Vagina (tissue), 2 donors: ENCODE measurements around the gene S100P. TPM values are rescaled to one million over a fixed set of nuclear protein-coding genes. Genes with fewer than 3 reads are reported as not detected.

ENCODE experiments used
- DNase-seq, 2 donors: peaks; one replicate each; pipeline ENCODE4 v3.0.0-alpha.2; 2017; ENCODE audit errors: extremely low spot score in 2 of 2
- H3K27ac ChIP-seq: fragments of 200-600 bp; sonication (generic); one replicate; pipeline ENCODE4 v1.5.1; 2019
- H3K27me3 ChIP-seq: fragments of 200-600 bp; sonication (generic); one replicate; pipeline ENCODE4 v1.5.1; 2019
- H3K36me3 ChIP-seq, 2 donors: fragments of 200-600 bp; sonication (generic); one replicate each; pipeline ENCODE4 v1.5.1; 2017 to 2019
- H3K4me1 ChIP-seq: fragments of 200-600 bp; sonication (generic); one replicate; pipeline ENCODE4 v1.5.1; 2019
- H3K4me3 ChIP-seq, 2 donors: fragments of 200-600 bp; sonication (generic); 1 replicate in 1 of 2; 2 replicates in 1 of 2; pipeline ENCODE4 v1.5.1; 2016 to 2019
- H3K9me3 ChIP-seq: fragments of 200-600 bp; sonication (generic); one replicate; pipeline ENCODE4 v1.5.1; 2019
- CTCF ChIP-seq, 3 experiments: fragments of 450-650 bp in 2 of 3; fragments of 200-600 bp in 1 of 3; sonication (generic) in 1 of 3; IDR thresholded peaks; one replicate each; pipeline ENCODE4 v1.5.1; 2017 to 2019; ENCODE audit warnings: antibody characterized with exemption in 3 of 3, mild to moderate bottlenecking in 2 of 3, moderate library complexity in 2 of 3
- POLR2A ChIP-seq, 2 donors: fragments of 450-650 bp; IDR thresholded peaks; one replicate each; pipeline ENCODE4 v1.6.1; 2017; ENCODE audit warnings: antibody characterized with exemption in 2 of 2, mild to moderate bottlenecking in 2 of 2, moderate library complexity in 2 of 2
- POLR2AphosphoS5 ChIP-seq, 2 donors: sonication (generic); formaldehyde crosslinking; IDR thresholded peaks; one replicate each; pipeline ENCODE4 v1.9.0; 2017; ENCODE audit warnings: antibody characterized with exemption in 2 of 2, mild to moderate bottlenecking in 2 of 2, low read depth in 1 of 2; ENCODE audit not compliant: insufficient read depth in 1 of 2
- intact Hi-C: fragments of 100-400 bp; cut with DNase I; formaldehyde crosslinking; loops from one replicate; pipeline ENCODE4 v1.15.1; 2023
- total RNA-seq: library from RNA; depleted of rRNA; stranded (reverse); fragments of >200 nt; gene quantifications from one replicate; pipeline ENCODE4 v1.2.3, GENCODE V29; 2016

S100P gene
- 18.2 TPM for total RNA-seq

GRCh38 chr4:6693231-6694176, at the start of gene S100P:
Gene S100P (plus strand): TSS chr4:6693878. CDS start chr4:6693933, 55 bp downstream.
- H3K4me1 ChIP-seq: peaks cover 69% of the 10 kb centered on the region
- intact Hi-C loops: no loop called here
- H3K4me3 ChIP-seq: no peak within 1 kb of the TSS
- peak within 1 kb of the TSS; percentile 67 for H3K27ac ChIP-seq
- DNase-seq: no peak
- TF ChIP-seq POLR2A (IDR thresholded peaks at IDR 0.05) (no peak), POLR2AphosphoS5 (IDR thresholded peaks at IDR 0.05; ENCODE audit: insufficient read depth in 1 of 2, low read depth in 1 of 2) (peak in 1 of 2 donors; percentile 12), CTCF (IDR thresholded peaks at IDR 0.05) (no peak)
- no peaks in the 10 kb centered on the region for H3K9me3 ChIP-seq
- no peaks in the 10 kb centered on the region for H3K27me3 ChIP-seq
- H3K36me3 ChIP-seq: no peaks in the 10 kb centered on the region

- H3K27ac ChIP-seq: no peak overlapping the region
- peaks cover 20% of the 10 kb centered on the region for H3K4me1 ChIP-seq
- no peaks in the 10 kb centered on the region for H3K27me3 ChIP-seq
- TF ChIP-seq POLR2AphosphoS5 (IDR thresholded peaks at IDR 0.05; ENCODE audit: insufficient read depth in 1 of 2, low read depth in 1 of 2) (no peak), POLR2A (IDR thresholded peaks at IDR 0.05) (no peak), CTCF (IDR thresholded peaks at IDR 0.05) (no peak)
- intact Hi-C loops: no loop called here
- H3K9me3 ChIP-seq: no peaks in the 10 kb centered on the region
- H3K4me3 ChIP-seq: no peak overlapping the region
- peaks cover 0 to 22% of the 10 kb centered on the region in 2 donors for H3K36me3 ChIP-seq
- no peak for DNase-seq
These were observed 48.7 kb upstream of the S100P start for GRCh38 chr4:6644792-6645530.

GRCh38 chr4:6647169-6647568, 46.5 kb upstream of the S100P start:
- peaks cover 0 to 17% of the 10 kb centered on the region in 2 donors for H3K36me3 ChIP-seq
- TF ChIP-seq POLR2A (IDR thresholded peaks at IDR 0.05) (no peak), CTCF (IDR thresholded peaks at IDR 0.05) (no peak), POLR2AphosphoS5 (IDR thresholded peaks at IDR 0.05; ENCODE audit: insufficient read depth in 1 of 2, low read depth in 1 of 2) (no peak)
- no peak overlapping the region for H3K27ac ChIP-seq
- H3K9me3 ChIP-seq: no peaks in the 10 kb centered on the region
- peaks cover 9% of the 10 kb centered on the region for H3K4me1 ChIP-seq
- H3K4me3 ChIP-seq: no peak overlapping the region
- DNase-seq: no peak
- no peaks in the 10 kb centered on the region for H3K27me3 ChIP-seq
- intact Hi-C loops: no loop called here

- TF ChIP-seq POLR2AphosphoS5 (IDR thresholded peaks at IDR 0.05; ENCODE audit: insufficient read depth in 1 of 2, low read depth in 1 of 2): no peak
- no peak for TF ChIP-seq CTCF (IDR thresholded peaks at IDR 0.05)
- no peak for TF ChIP-seq POLR2A (IDR thresholded peaks at IDR 0.05)
- Histone ChIP-seq H3K27me3 (no peaks in the 10 kb centered on the region), H3K9me3 (no peaks in the 10 kb centered on the region), H3K27ac (no peak overlapping the region), H3K4me3 (no peak overlapping the region), H3K36me3 (peaks cover 0 to 11% of the 10 kb centered on the region in 2 donors), H3K4me1 (peaks cover 4% of the 10 kb centered on the region)
- DNase-seq: no peak
- intact Hi-C loops: no loop called here
These were observed 46.0 kb upstream of the S100P start for GRCh38 chr4:6647582-6648230.
